Measurements from ENCODE around the gene ARL10.
A peak's percentile ranks its signal among the peaks of the same experiment; 100 is the strongest.

ARL10 gene, protein sequence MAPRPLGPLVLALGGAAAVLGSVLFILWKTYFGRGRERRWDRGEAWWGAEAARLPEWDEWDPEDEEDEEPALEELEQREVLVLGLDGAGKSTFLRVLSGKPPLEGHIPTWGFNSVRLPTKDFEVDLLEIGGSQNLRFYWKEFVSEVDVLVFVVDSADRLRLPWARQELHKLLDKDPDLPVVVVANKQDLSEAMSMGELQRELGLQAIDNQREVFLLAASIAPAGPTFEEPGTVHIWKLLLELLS

GRCh38 chr5:176365351-176366231 lies at the start of gene ARL10:
Gene ARL10, plus strand, starts transcription at chr5:176365487. Its CDS starts 77 bp downstream, at chr5:176365564.
- DNase-seq, result peak; percentile 83

DNA sequence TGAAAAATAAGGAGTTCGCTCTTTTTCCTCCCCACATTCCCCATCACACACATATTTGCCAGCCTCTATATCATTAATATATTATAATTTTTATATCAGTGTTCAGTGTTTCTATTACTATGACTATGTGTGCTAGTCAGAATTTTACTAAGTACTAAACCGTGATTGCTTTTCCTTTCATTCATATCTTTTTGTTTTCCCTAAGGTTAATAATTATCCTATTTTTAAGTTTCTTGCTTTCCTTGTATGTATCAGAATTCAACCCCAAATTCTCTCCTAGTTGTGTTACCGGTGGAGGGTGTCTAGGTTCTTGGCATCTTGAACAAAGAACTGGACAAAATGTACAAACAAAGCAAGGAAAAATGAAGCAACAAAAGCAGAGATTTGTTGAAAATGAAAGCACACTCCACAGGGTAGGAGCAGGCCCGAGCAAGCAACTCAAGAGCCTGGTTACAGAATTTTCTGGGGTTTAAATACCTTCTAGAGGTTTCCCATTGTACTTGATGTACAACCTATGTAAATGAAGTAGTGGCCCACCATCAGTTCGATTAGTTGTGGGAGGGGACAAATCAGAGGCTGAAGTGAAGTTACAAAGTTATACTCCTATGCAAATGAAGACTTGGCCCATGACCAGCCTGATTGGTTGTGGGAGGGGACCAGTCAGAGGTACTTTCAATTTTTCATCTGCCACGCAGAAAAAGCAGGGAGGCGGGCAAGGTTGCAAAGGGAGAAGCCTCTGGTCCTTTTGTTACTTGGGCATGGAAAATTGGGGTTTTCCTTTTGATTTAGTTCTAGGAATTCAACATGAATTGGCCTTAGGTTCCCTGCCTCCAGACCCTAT lies 47.5 kb upstream of the ARL10 start:
- no peak for DNase-seq

- no peak for DNase-seq
These were observed 45.3 kb upstream of the ARL10 start for GRCh38 chr5:176319827-176320554.

GRCh38 chr5:176320577-176320976 lies 44.7 kb upstream of the ARL10 start:
- no peak for DNase-seq

DNA sequence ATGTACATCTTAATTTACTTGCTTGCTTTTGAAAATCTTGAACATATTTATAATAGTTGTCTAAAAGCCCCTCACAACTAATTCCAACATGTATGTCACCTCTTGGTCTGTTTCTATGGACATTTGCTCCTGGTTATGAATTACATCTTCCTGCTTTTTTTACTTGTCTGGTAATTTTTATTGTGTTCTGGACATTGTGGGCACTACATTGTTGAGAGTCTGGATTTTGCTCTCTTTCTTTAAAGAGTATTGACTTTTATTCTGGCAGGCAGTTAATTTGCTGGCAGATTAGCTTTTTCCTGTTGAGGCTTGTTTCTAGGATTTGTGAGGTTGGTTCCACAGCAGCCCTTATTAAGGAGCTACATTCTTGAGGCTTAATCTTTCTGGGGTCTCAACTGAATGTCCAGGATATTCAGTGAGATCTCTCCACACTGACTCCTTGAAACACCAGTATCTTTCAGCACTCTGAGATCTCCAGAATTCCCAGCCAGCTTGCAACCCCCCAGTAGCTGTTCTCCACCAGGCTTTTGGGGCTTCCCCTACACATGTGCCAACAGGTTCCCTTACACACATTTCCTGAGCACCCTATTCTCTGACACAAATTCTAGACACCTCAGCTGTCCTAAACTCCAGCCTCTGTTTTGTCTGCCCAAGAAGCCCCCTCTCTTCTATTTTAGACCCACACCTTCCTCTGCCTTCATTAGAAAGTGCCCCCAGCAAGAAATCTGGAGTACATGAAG lies 31.1 kb upstream of the ARL10 start:
- DNase-seq, result no peak

GRCh38 chr5:176337913-176338312 lies 27.4 kb upstream of the ARL10 start:
- no peak for DNase-seq

- no peak for DNase-seq
These were observed 26.0 kb upstream of the ARL10 start for GRCh38 chr5:176339304-176339703.

- no peak for DNase-seq
These were observed 23.7 kb upstream of the ARL10 start for GRCh38 chr5:176341325-176342157.

- DNase-seq, result no peak
These were observed 23.2 kb upstream of the ARL10 start for GRCh38 chr5:176342158-176342483.

DNA sequence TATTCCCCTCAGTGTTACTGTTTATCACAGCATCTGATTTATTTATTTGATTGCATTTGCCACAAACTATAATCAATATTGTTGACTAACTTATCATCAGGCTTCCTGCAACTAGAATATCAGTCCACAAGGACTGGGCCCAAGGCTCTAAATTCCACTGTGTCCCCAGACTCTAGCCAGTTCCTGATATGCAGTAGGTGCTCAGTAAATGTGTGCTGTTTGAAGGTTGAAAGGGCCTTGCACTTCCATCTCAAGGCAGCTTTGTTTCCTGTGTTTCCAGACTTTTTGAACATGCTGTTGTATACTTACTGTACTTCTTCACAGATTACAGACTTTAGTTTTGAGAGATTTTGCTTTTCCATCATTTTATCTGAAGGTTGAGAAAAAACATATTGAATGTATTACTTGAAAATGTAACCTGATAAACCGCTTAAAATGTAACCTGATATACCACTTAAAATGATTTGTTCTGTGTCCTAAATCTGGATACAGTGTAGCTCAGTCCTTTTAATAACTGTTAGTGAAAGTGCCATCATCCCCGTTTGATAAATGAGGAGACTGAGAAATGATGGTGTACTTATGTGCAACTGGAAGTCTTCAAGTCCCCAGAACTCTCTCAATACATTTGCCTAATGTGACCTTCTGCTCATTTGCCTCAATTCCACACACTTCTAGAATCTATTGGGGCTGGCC lies 22.4 kb upstream of the ARL10 start:
- DNase-seq, result no peak

DNA sequence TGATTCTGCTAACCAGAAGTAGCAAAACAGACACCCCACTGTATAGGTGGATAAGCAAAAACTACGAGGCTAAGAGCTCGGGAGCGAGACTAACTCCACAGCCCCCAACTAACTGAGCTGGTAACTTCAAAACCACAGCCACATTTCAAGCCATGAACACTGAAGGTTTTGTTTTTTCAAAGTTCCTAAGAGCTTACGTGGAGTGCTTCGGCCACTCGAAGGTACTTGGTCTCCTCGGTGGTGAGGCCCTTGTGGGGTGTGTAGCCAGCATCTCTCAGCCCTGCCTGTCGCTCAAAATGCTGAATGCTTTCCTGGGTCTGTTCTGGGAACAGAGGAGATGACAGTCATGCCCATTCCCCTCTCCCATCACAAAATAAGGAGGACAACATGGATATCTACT lies 14.9 kb upstream of the ARL10 start:
- DNase-seq, result no peak

DNA sequence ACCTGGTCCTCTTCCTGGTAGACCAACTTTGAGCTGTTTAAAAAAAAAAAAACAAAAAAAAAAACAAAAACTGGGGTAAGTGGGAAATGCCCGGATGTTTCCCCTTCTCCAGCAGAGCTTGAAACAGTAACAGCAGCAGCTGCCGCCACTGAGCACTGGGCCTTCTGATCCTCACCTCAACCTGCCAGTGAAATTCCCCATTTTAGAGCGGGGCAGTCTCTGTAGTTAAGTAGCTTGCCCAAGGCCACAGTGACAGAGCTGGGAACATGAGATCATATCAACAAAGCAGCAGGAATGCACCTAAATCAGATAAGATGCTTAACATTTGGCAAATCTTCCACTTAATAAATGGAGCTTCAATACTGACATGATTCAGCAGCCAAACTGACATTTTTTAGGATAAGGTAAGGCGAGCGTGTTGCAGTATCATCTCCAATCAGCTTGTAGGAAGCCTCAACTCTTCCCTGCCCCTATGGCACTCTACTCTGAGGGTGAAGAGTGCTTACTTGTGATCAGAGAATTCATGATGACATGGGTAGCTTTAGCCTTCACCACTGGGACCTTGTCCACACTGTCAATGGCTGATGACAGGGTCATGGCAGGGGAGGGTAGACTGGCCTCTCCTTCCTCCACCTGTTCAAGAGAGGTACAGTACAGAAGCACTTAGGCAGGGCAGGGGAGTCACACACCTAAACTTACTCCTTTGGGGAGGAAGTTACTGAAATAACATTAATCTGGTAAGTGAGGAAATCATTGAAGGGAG lies 13.0 kb upstream of the ARL10 start:
- no peak for DNase-seq

DNA sequence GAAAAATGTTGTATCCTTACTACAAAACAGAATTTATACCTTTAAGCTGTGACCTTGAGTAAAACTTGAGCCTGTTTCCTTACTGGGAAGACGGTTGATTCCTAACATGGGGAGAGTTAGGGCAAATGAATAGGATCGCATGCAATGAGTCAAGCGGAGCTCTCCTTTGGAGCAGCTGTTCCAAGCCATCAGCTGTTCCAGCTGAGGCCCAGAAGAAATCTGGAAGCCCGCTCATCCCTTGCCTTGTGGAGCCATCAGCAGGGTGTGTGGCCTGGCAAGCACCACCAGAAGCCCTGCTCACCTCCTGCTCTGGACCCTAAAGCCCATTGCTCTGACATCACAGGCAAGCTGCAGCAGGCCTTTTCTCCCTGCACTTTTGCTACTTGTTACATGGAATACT lies 11.8 kb upstream of the ARL10 start:
- DNase-seq, result peak; percentile 54

- DNase-seq, result no peak
These were observed 9.7 kb upstream of the ARL10 start for GRCh38 chr5:176355400-176356178.

GRCh38 chr5:176356179-176356566 lies 9.1 kb upstream of the ARL10 start:
- no peak for DNase-seq

- DNase-seq, result no peak
These were observed 5.6 kb upstream of the ARL10 start for GRCh38 chr5:176359658-176360057.

DNA sequence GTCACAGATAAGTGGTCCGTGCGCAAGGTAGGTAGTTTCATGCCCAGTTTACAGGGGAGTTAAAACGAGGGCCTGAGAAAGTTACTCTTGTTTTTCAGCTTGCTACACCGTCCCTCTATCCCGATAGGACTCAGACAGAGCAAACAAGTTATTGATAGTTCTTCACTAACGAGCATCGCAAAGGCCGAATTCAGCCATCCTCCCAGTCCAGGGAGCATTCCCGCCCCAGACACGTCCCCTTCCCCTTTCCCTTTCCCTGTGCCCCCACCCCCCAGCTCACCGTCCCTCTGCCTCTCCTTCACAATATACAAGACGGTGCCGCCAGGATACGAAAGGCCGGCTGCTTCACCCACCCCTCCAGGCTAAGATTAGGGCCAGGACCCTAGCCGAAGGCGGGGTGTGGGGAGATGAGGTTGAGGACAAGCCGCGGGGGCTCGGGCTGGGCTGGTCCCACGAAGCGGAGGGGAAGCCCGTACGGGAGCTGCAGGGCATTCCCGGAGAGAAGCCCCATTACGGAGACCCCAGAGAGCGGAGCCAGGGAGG lies 4.3 kb upstream of the ARL10 start:
- DNase-seq, result no peak

DNA sequence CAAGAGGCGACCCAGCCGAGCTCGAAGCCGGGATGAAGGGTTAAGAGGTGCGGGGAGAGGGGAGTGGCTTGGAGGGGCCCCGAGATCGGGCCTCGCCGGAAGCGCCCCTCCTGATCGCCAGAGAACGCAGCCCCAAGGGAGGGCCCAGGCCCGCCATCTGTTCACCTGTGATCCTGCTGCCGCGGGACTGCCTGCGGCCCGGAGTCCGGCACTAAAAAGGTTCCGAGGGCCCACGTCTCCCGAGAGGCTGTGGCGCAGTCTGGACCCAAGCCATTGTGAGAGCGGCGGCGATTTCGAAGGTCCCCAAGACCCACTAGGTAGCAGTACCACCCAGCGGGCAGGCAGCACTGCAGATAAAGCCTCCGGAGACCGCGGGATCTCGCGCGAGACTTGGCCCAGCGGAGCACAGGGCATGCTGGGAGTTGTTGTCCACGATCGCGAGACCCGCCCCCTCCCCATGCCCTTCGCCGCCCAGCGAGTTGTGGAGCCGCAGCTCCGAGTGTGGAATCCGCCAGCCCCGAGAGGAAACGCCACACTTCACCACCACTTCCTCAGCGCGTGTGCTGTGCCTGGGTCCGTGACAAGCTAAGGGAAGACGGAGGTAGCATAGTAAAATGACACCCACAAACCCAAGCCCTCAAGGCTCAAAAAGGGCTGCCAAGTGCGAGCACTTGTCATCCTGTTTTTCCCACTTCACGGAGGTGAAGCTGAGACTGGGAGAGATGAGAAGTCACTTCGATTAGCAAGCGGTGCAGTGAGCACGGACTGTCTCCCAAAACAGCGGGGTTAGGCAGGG lies 3.7 kb upstream of the ARL10 start, which contains the start of gene KIAA1191:
TSS of gene KIAA1191 (minus strand) at position 328 of the 796 bp plus-strand sequence. CDS start 2,256 bp downstream, outside the sequence.
- DNase-seq, result peak; percentile 96
